IMR-90 (cell line): ENCODE measurements around the gene PADI1. TPM values are rescaled to one million over a fixed set of nuclear protein-coding genes. Genes with fewer than 3 reads are reported as not detected.

Experiments
- ATAC-seq: fragments of 200-7000 bp; cut with Tn5 transposase; 2 replicates; pipeline ENCODE4 v1.9.1; 2020; ENCODE audit warnings: low read depth, mild to moderate bottlenecking, moderate library complexity
- BruUV-seq: library from RNA; stranded (reverse); fragments of 400-500 nt; replicated peaks from 2 replicates; lab custom pipeline; 2021; lab: Mats Ljungman, UMichigan
- CTCF ChIA-PET: fragments of 300-600 bp; formaldehyde crosslinking; extraction: SDS; loops from one replicate; lab custom pipeline; 2021; ENCODE audit warnings: antibody characterized with exemption; lab: Yijun Ruan, JAX
- POLR2A ChIA-PET: fragments of 300-600 bp; sonication (Branson Sonifier 250); formaldehyde crosslinking; loops from one replicate; lab custom pipeline; 2022; ENCODE audit warnings: antibody characterized with exemption; ENCODE audit not compliant: unreplicated experiment; lab: Charles Lee
- DNase-seq: peaks from one replicate; pipeline ENCODE4 v3.0.0; 2013
- H2AFZ ChIP-seq: replicated peaks from 2 replicates; pipeline ENCODE3; 2013; ENCODE audit warnings: low read length, mild to moderate bottlenecking; ENCODE audit not compliant: poor library complexity
- H2AK5ac ChIP-seq: 2 replicates; pipeline ENCODE4 v1.6.1; 2013; ENCODE audit warnings: low read depth, low read length, inconsistent platforms
- H2AK9ac ChIP-seq: replicated peaks from 2 replicates; pipeline ENCODE3; 2013; ENCODE audit warnings: mild to moderate bottlenecking, low read depth, low read length, moderate library complexity; ENCODE audit not compliant: poor library complexity
- H2BK120ac ChIP-seq: 2 replicates; pipeline ENCODE4 v1.6.1; 2013; ENCODE audit warnings: low read depth, low read length, inconsistent platforms
- H2BK15ac ChIP-seq: 3 replicates; pipeline ENCODE4 v1.6.1; 2013; ENCODE audit warnings: low read depth, low read length, inconsistent platforms
- H2BK20ac ChIP-seq: 2 replicates; pipeline ENCODE4 v1.6.1; 2013; ENCODE audit warnings: low read depth, mild to moderate bottlenecking, inconsistent platforms, low read length, moderate library complexity
- H2BK5ac ChIP-seq: 2 replicates; pipeline ENCODE4 v1.6.1; 2013; ENCODE audit warnings: mild to moderate bottlenecking, low read depth, low read length, inconsistent platforms; ENCODE audit not compliant: poor library complexity, severe bottlenecking
- H3K14ac ChIP-seq: replicated peaks from 2 replicates; pipeline ENCODE4 v1.6.1; 2013; ENCODE audit warnings: low read depth, low read length, inconsistent platforms
- H3K18ac ChIP-seq: 2 replicates; pipeline ENCODE4 v1.6.1; 2013; ENCODE audit warnings: low read depth, low read length, control low read depth
- H3K23ac ChIP-seq: 2 replicates; pipeline ENCODE4 v1.6.1; 2013; ENCODE audit warnings: low read depth, low read length, inconsistent platforms
- H3K27ac ChIP-seq: 2 replicates; pipeline ENCODE4 v1.5.1; 2013; ENCODE audit warnings: mild to moderate bottlenecking, control low read depth, low read length; ENCODE audit not compliant: insufficient read depth
- H3K27me3 ChIP-seq: 2 replicates; pipeline ENCODE4 v1.6.1; 2013; ENCODE audit warnings: low read length; ENCODE audit not compliant: control insufficient read depth, insufficient read depth
- H3K36me3 ChIP-seq: 2 replicates; pipeline ENCODE4 v1.6.1; 2013; ENCODE audit warnings: low read length, mixed read lengths; ENCODE audit not compliant: control insufficient read depth, insufficient read depth
- H3K4ac ChIP-seq: 2 replicates; pipeline ENCODE4 v1.6.1; 2013; ENCODE audit warnings: low read depth, low read length, inconsistent platforms
- H3K4me1 ChIP-seq: 2 replicates; pipeline ENCODE4 v1.6.1; 2013; ENCODE audit warnings: low read length, mixed read lengths; ENCODE audit not compliant: control insufficient read depth, insufficient read depth
- H3K4me2 ChIP-seq: 2 replicates; pipeline ENCODE4 v1.6.1; 2013; ENCODE audit warnings: low read depth, mild to moderate bottlenecking, control low read depth, low read length, moderate library complexity
- H3K4me3 ChIP-seq: 2 replicates; pipeline ENCODE4 v1.5.1; 2013; ENCODE audit warnings: low read depth, mild to moderate bottlenecking, control low read depth, low read length, moderate library complexity; ENCODE audit not compliant: insufficient read depth
- H3K56ac ChIP-seq: 2 replicates; pipeline ENCODE4 v1.6.1; 2013; ENCODE audit warnings: low read length, inconsistent platforms; ENCODE audit not compliant: insufficient read depth; ENCODE audit errors: extremely low read depth
- H3K79me1 ChIP-seq, 2 experiments: 2 replicates each; pipeline ENCODE4 v1.6.1; 2013; ENCODE audit warnings: low read length in 2 of 2, inconsistent platforms in 1 of 2, low read depth in 1 of 2
- H3K9ac ChIP-seq: 2 replicates; pipeline ENCODE4 v1.6.1; 2013; ENCODE audit warnings: low read depth, low read length, control low read depth
- H3K9me1 ChIP-seq: 2 replicates; pipeline ENCODE4 v1.6.1; 2013; ENCODE audit warnings: low read length, inconsistent platforms; ENCODE audit not compliant: insufficient read depth
- H3K9me3 ChIP-seq: 2 replicates; pipeline ENCODE4 v1.6.1; 2013; ENCODE audit warnings: low read length; ENCODE audit not compliant: control insufficient read depth, insufficient read depth
- H4K20me1 ChIP-seq: 2 replicates; pipeline ENCODE4 v1.6.1; 2013; ENCODE audit warnings: low read length, inconsistent platforms; ENCODE audit not compliant: insufficient read depth
- H4K5ac ChIP-seq: 2 replicates; pipeline ENCODE4 v1.6.1; 2013; ENCODE audit warnings: mild to moderate bottlenecking, low read depth, low read length, control low read depth
- H4K8ac ChIP-seq, 2 experiments: 2 replicates each; pipeline ENCODE4 v1.6.1; 2013; ENCODE audit warnings: low read depth in 2 of 2, low read length in 2 of 2, control low read depth in 1 of 2, inconsistent platforms in 1 of 2
- H4K91ac ChIP-seq: 2 replicates; pipeline ENCODE4 v1.6.1; 2013; ENCODE audit warnings: low read depth, low read length, inconsistent platforms; ENCODE audit not compliant: insufficient read depth
- BHLHE40 ChIP-seq: fragments of 150-350 bp; IDR thresholded peaks from 2 replicates; pipeline ENCODE4 v1.6.1; 2016; ENCODE audit warnings: mild to moderate bottlenecking, low read depth, low read length
- FOS ChIP-seq: fragments of 150-350 bp; IDR thresholded peaks from 2 replicates; pipeline ENCODE4 v1.6.1; 2016; ENCODE audit warnings: low read depth, low read length
- MAFK ChIP-seq: IDR thresholded peaks from 2 replicates; pipeline ENCODE4 v1.6.1; 2012; ENCODE audit warnings: low read depth, low read length, improper control_type of control experiment
- NFE2L2 ChIP-seq: fragments of 150-350 bp; IDR thresholded peaks from 2 replicates; pipeline ENCODE4 v1.6.1; 2016; ENCODE audit warnings: low read depth, mild to moderate bottlenecking, low read length
- RAD21 ChIP-seq: IDR thresholded peaks from 2 replicates; pipeline ENCODE4 v1.6.1; 2012; ENCODE audit warnings: low read length, improper control_type of control experiment
- RCOR1 ChIP-seq: IDR thresholded peaks from 2 replicates; pipeline ENCODE4 v1.6.1; 2012; ENCODE audit warnings: mild to moderate bottlenecking, low read length, improper control_type of control experiment; ENCODE audit not compliant: insufficient replicate concordance
- SMC3 ChIP-seq: fragments of 150-350 bp; IDR thresholded peaks from 2 replicates; pipeline ENCODE4 v1.6.1; 2016; ENCODE audit warnings: low read depth, mild to moderate bottlenecking, antibody characterized with exemption, low read length, moderate library complexity
- WGBS, 2 experiments: methylation state at CpG; one replicate each; pipeline versions ENCODE4 v1.1.5 to v1.1.7; 2013; ENCODE audit warnings: missing lambda C conversion rate in 2 of 2; ENCODE audit not compliant: insufficient read length in 1 of 2; ENCODE audit errors: extremely low coverage in 2 of 2; 5-methylcytosine and 5-hydroxymethylcytosine counted together
- dilution Hi-C: fragments of 300-500 bp; cut with HindIII; formaldehyde crosslinking; loops from one replicate; pipeline ENCODE4 v1.14.3; 2018; ENCODE audit warnings: low sequenced_read_pairs; ENCODE audit not compliant: unreplicated experiment
- in situ Hi-C: fragments of 300-500 bp; cut with MboI; formaldehyde crosslinking; loops from 3 replicates; pipeline ENCODE4 v1.14.3; 2019; ENCODE audit warnings: low sequenced_read_pairs, inconsistent platforms, mixed read lengths
- intact Hi-C: fragments of 100-400 bp; cut with micrococcal nuclease; formaldehyde crosslinking; loops from 2 replicates; pipeline ENCODE4 v1.10.0; 2022
- polyA plus RNA-seq, 3 experiments: library from polyadenylated mRNA; depleted of rRNA; stranded (reverse); fragments of >200 nt; gene quantifications; 2 replicates each; pipeline ENCODE4 v1.2.3, GENCODE V29; 2012; ENCODE audit warnings: low replicate concordance in 1 of 3
- total RNA-seq: library from RNA; depleted of rRNA; stranded (reverse); fragments of >200 nt; gene quantifications from 2 replicates; pipeline ENCODE4 v1.2.3, GENCODE V29; 2012
- TF ChIP-seq, protein P1 (sequence below): fragments of 150-350 bp; IDR thresholded peaks from 2 replicates; pipeline ENCODE4 v1.6.1; 2016; ENCODE audit warnings: low read depth, mild to moderate bottlenecking, low read length, moderate library complexity, borderline replicate concordance
- TF ChIP-seq, protein P2 (sequence below): conservative IDR thresholded peaks from 2 replicates; pipeline ENCODE4 v1.5.1; 2012; ENCODE audit warnings: mild to moderate bottlenecking, low read depth, low read length, improper control_type of control experiment

PADI1 gene
- total and polyA plus RNA-seq, 2 of the 4 experiments (the other 2 are of a cell fraction) = 0.17 TPM; not detected in 1

DNA sequence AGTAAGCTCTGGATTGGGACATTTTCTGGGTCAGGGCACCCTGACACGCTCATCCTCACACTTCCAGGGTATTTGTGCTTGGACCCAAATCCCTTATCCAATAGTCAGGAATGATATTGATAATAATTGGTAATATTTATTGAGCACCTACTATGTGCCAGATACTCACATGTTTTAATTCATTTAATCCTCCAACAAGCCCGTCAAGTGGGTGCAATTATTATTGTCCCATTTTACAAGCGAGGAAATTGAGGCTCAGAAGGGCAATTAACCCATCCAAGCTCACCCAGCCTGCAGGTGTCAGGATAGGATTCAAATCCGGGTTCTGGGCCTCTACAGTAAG lies 32.6 kb downstream of the PADI1 start:
- ChIA-PET CTCF (interaction anchor here (0.8 to 2.5 kb wide), 6 partner anchors 10 to 115 kb away, joined by 3 to 19 read pairs (median 6); no protein-coding TSS in a partner anchor), POLR2A (no interaction called here)
- no TSS peak for BruUV-seq
- Histone ChIP-seq H2BK20ac (no peak overlapping the region), H3K56ac (no peak overlapping the region), H2BK5ac (no peak overlapping the region), H4K5ac (no peak overlapping the region), H4K20me1 (0 out of 2 replicates have a peak, but pooled peaks cover 6% of the 10 kb centered on the region), H3K79me1 (no peaks in the 10 kb centered on the region), H3K27ac (no peak overlapping the region), H2AK5ac (0 out of 2 replicates have a peak overlapping the region, but pooled peaks have one; percentile 9), H3K4ac (no peak overlapping the region), H4K91ac (no peak overlapping the region), H3K36me3 (no peaks in the 10 kb centered on the region), H3K9ac (no peak overlapping the region), H3K4me1 (peaks cover 12% of the 10 kb centered on the region), H3K9me1 (peaks cover 9% of the 10 kb centered on the region), H3K18ac (no peak overlapping the region), H4K8ac (no peak overlapping the region), H3K4me3 (no peak overlapping the region), H2AFZ (peak overlapping the region; percentile 64), H2BK15ac (no peak overlapping the region), H3K23ac (no peak overlapping the region), H2BK120ac (peak overlapping the region; percentile 57), H3K14ac (no peak overlapping the region), H3K27me3 (peaks cover 23% of the 10 kb centered on the region), H3K9me3 (no peaks in the 10 kb centered on the region), H2AK9ac (no peak overlapping the region), H3K4me2 (no peak overlapping the region)
- ATAC-seq (no peak), DNase-seq (no peak)
- no CpG with 5 or more reads among the region's 4 CpGs for WGBS, 2 experiments
- in situ Hi-C loops (loop anchor here (5.0 kb wide), 1 partner anchor 110 kb away; no protein-coding TSS in a partner anchor), dilution Hi-C loops (no loop called here), intact Hi-C loops (loop anchor here (1.0 to 5.0 kb wide), 3 partner anchors 112 to 178 kb away; no protein-coding TSS in a partner anchor)
- TF ChIP-seq FOS = no peak
- TF ChIP-seq RAD21 = no peak
- no peak for TF ChIP-seq NFE2L2
- TF ChIP-seq RCOR1 = no peak
- TF ChIP-seq, protein P1, sequence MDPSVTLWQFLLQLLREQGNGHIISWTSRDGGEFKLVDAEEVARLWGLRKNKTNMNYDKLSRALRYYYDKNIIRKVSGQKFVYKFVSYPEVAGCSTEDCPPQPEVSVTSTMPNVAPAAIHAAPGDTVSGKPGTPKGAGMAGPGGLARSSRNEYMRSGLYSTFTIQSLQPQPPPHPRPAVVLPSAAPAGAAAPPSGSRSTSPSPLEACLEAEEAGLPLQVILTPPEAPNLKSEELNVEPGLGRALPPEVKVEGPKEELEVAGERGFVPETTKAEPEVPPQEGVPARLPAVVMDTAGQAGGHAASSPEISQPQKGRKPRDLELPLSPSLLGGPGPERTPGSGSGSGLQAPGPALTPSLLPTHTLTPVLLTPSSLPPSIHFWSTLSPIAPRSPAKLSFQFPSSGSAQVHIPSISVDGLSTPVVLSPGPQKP = no peak
- TF ChIP-seq, protein P2, sequence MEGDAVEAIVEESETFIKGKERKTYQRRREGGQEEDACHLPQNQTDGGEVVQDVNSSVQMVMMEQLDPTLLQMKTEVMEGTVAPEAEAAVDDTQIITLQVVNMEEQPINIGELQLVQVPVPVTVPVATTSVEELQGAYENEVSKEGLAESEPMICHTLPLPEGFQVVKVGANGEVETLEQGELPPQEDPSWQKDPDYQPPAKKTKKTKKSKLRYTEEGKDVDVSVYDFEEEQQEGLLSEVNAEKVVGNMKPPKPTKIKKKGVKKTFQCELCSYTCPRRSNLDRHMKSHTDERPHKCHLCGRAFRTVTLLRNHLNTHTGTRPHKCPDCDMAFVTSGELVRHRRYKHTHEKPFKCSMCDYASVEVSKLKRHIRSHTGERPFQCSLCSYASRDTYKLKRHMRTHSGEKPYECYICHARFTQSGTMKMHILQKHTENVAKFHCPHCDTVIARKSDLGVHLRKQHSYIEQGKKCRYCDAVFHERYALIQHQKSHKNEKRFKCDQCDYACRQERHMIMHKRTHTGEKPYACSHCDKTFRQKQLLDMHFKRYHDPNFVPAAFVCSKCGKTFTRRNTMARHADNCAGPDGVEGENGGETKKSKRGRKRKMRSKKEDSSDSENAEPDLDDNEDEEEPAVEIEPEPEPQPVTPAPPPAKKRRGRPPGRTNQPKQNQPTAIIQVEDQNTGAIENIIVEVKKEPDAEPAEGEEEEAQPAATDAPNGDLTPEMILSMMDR = no peak
- TF ChIP-seq SMC3 = no peak
- TF ChIP-seq MAFK = no peak
- TF ChIP-seq BHLHE40 = no peak
